Spleen (tissue), 7 donors: Measurements from ENCODE around the gene RALB.

Experiments
- CTCF ChIP-seq, 11 experiments: fragments of 200-600 bp in 7 of 11; fragments of 450-650 bp in 4 of 11; sonication (generic) in 4 of 11; IDR thresholded peaks in 8 of 11; conservative IDR thresholded peaks in 3 of 11; 1 replicate in 7 of 11; 2 replicates in 4 of 11; pipeline versions ENCODE4 v1.4.0 to v1.8.0; 2016 to 2021; ENCODE audit warnings: antibody characterized with exemption in 11 of 11, inconsistent platforms in 4 of 11, mild to moderate bottlenecking in 1 of 11
- POLR2A ChIP-seq, 3 donors: fragments of 450-650 bp; IDR thresholded peaks; one replicate each; pipeline ENCODE4 v1.5.1; 2017; ENCODE audit warnings: antibody characterized with exemption in 3 of 3, mild to moderate bottlenecking in 1 of 3
- donor health status: DM: no; HTN: no; CAD: no; lungs with moderate emphysema.
- donor health status: DM: no; HTN: no; CAD: no.
- donor health status: DM: no; HTN: no; CAD: no.

DNA sequence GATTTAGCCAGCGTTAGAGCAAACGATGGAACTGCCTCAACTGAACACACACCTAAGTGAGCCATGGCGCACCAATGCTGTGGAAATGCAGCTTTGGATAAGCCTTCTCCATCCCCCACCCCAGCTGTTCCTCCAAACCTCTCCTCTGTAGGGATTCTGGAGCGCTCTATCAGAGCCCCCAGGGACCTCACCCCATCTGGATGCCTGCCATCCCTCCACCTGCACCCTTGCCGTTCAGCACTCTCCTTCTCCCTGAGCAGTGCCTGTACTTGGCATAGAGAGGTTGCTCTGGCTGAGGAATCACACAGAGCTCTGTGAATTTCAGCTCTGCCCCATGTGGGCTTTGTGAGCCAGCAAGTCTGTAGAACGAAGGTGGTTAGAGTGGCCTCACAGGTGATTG lies 50.5 kb downstream of the RALB start:
- no peak for TF ChIP-seq POLR2A (IDR thresholded peaks at IDR 0.05)
- no peak for TF ChIP-seq CTCF (IDR thresholded peaks at IDR 0.05 in 8 of 11, conservative IDR thresholded peaks at IDR 0.05 in 3 of 11)
